HG03139 (cell line): ENCODE data around the gene ZNF675.
"Not testable (repeated sequence)": the region's sequence is repeated elsewhere in the genome, so short reads cannot be mapped to it uniquely, and the experiment has no call there.

Experiments used
- ATAC-seq: cut with Tn5 transposase; IDR thresholded peaks from one replicate; pipeline ENCODE4 v1.9.1; 2021; ENCODE audit not compliant: unreplicated experiment

ZNF675 gene

GRCh38 chr19:23686621-23687423 lies at the start of gene ZNF675:
ZNF675 (minus strand) TSS chr19:23687212; CDS start chr19:23687033, 179 bp downstream.
- ATAC-seq = peak; percentile 92

GRCh38 chr19:23730729-23731465 lies 43.9 kb upstream of the ZNF675 start:
- ATAC-seq = not testable (repeated sequence)

- not testable (repeated sequence) for ATAC-seq
Measured at GRCh38 chr19:23724161-23724560, 37.1 kb upstream of the ZNF675 start.

- ATAC-seq = no peak
Measured at GRCh38 chr19:23718802-23719201, 31.8 kb upstream of the ZNF675 start.

GRCh38 chr19:23716792-23717191 lies 29.8 kb upstream of the ZNF675 start:
- no peak for ATAC-seq

GRCh38 chr19:23709347-23709746 lies 22.3 kb upstream of the ZNF675 start:
- ATAC-seq = no peak

GRCh38 chr19:23706657-23707056 lies 19.6 kb upstream of the ZNF675 start:
- no peak for ATAC-seq

GRCh38 chr19:23699521-23699860 lies 12.5 kb upstream of the ZNF675 start:
- no peak for ATAC-seq

GRCh38 chr19:23698711-23699520 lies 11.9 kb upstream of the ZNF675 start:
- no peak for ATAC-seq

- ATAC-seq = not testable (repeated sequence)
Measured at GRCh38 chr19:23692937-23693336, 5.9 kb upstream of the ZNF675 start.

GRCh38 chr19:23673132-23673531 lies 13.9 kb downstream of the ZNF675 start:
- ATAC-seq = no peak

GRCh38 chr19:23668606-23669005 lies 18.4 kb downstream of the ZNF675 start:
- not testable (repeated sequence) for ATAC-seq

- ATAC-seq = no peak
Measured at GRCh38 chr19:23665651-23666410, 21.2 kb downstream of the ZNF675 start.

- ATAC-seq = not testable (repeated sequence)
Measured at GRCh38 chr19:23649817-23650216, 37.2 kb downstream of the ZNF675 start.
